ENCODE data around the gene SNX27. TPM values are rescaled to one million over a fixed set of nuclear protein-coding genes. Genes with fewer than 3 reads are reported as not detected.

SNX27 gene
- total and polyA plus RNA-seq, 2 donors, result 18.6 to 66.6 TPM

DNA sequence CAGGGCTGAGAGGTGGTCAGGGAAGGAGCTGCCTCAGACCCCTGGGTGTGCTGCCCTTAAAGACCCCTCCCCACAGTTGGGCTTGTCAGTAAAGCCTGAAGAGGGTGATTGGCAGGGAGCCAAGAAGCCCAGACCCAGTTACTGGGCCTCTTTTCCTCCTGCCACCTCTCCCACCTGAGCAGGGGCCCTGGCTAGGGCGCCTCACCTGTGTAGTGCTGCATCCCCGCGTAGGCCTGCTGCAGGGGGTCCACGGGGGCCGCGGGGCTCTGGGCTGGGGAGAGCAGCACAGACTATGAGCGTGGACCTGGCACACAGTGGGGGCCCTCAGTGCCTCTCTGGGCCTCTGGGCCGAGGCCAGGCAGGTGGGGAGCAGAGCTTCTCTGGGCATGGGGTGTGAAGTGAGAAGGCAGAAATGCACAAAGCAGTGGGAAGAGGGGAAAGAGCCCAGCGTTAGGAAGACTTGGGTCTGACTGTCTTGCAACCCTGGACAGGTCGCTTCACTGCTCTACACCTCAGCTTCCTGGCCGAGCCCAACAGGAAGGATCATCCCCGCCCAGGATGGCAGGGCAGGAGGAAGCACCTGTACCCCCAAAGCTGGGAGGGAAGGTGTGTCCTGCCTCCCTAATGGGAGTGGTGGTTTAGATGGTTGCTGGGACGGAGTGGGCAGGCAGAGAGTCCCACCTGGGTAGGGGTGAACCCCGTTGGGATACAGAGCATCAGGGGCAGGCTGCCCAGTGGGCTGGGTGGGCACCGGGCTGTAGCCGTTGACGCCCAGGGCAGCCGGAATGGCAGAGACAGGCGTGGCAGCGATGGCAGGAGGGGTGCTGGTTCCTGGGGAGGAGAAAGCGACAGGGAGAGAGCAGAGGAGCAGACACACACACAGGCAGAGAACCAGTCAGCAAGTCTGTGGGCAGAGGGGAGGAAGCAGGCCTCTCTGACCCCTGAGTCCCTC is 94.9 kb downstream of the SNX27 start:
- 81% methylated on average over 21 of the region's 21 CpGs for WGBS
- DNase-seq (ENCODE audit: extremely low spot score), result no peak
- Histone ChIP-seq H3K27ac (ENCODE audit: low read depth) (no peak overlapping the region), H3K36me3 (ENCODE audit: insufficient read depth) (no peaks in the 10 kb centered on the region), H3K4me1 (ENCODE audit: insufficient read depth) (no peaks in the 10 kb centered on the region), H3K4me3 (ENCODE audit: low read depth, low read length) (no peak overlapping the region)

DNA sequence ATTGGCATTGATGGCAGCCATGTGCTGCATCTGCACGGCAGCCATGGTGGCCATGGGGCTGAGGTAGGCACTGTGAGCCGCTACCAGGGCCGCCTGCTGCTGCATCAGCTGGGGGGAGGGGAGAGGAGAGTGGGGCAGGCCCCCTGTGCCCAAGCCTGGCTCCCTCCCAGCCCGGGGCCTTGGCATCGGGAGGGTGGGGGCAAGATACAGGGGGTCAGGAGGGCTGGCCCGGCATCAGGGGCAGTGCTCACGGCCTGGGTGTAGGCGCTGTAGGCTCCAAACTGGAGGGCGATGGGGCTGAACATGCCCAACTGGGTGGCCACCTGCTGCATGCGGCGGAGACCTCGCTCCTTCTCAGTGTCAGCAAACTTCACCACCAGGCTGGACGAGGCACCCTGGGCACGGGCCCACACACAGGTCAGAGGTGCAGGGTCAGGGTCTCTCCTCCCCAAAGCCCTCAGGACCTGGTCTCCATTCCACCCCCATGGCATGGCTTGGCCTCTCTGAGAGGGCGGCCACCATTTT is 95.8 kb downstream of the SNX27 start:
- Histone ChIP-seq H3K36me3 (ENCODE audit: insufficient read depth) (no peaks in the 10 kb centered on the region), H3K4me3 (ENCODE audit: low read depth, low read length) (no peak overlapping the region), H3K4me1 (ENCODE audit: insufficient read depth) (no peaks in the 10 kb centered on the region), H3K27ac (ENCODE audit: low read depth) (no peak overlapping the region)
- WGBS, result 93% methylated on average over 15 of the region's 15 CpGs
- DNase-seq (ENCODE audit: extremely low spot score), result no peak

DNA sequence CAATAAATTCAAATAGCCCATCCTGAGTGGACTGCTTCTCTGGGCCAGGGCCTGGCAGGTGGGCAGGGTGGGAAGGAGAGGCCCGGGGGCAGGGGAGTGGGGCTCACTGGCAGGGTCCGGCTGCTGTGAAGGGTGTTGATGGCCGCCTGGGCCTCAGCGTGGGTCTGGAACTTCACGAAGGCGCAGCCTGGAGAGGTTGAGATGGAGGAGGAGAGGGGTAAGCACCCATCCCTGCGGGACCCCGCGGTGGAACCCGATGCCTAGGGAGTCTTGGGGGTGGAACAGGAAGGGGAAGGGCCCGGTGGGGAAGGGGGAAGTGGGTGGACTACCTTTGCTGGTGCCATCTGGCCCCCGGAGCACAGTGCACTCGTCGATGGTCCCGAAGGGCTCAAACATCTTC is 97.0 kb downstream of the SNX27 start:
- H3K4me1 ChIP-seq (ENCODE audit: insufficient read depth), result no peaks in the 10 kb centered on the region
- no peak overlapping the region for H3K27ac ChIP-seq (ENCODE audit: low read depth)
- H3K36me3 ChIP-seq (ENCODE audit: insufficient read depth), result no peaks in the 10 kb centered on the region
- DNase-seq (ENCODE audit: extremely low spot score), result no peak
- WGBS, result 81% methylated on average over 15 of the region's 15 CpGs
- H3K4me3 ChIP-seq (ENCODE audit: low read depth, low read length), result no peak overlapping the region

DNA sequence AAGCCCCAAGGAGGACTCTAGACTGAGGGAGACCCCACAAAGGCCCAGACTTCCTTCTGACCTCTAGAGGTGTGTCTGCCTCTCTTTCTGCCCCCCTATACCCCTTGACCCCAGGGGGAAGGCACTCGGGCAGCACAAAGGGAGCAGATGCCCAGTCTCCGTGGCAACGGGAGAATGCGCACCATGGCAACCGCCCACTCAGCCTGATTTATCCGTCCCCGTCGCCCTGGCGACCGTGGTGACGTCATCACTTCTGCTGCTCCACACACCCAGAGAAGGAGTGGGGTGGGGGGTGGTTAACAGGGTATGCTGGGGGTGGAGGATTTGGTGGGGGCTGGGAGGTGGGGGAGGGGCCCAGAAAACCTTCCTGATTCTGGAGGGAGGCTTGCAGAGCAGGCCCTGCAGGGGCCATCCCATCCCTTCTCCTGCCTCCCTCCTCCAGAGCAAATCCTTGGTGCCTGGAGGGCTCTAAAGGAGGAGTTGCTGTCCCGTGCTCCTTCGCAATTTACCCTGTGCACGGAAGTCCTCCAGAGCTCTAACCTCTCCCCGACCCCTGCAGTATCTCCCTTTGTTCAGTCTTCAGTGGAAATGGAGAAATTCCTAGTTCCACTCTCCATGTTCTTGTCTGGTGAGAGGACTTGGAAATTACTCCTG is 98.5 kb downstream of the SNX27 start:
- no peaks in the 10 kb centered on the region for H3K4me1 ChIP-seq (ENCODE audit: insufficient read depth)
- H3K27ac ChIP-seq (ENCODE audit: low read depth), result no peak overlapping the region
- DNase-seq (ENCODE audit: extremely low spot score), result no peak
- H3K36me3 ChIP-seq (ENCODE audit: insufficient read depth), result no peaks in the 10 kb centered on the region
- 40% methylated on average over 15 of the region's 15 CpGs for WGBS
- no peak overlapping the region for H3K4me3 ChIP-seq (ENCODE audit: low read depth, low read length)

DNA sequence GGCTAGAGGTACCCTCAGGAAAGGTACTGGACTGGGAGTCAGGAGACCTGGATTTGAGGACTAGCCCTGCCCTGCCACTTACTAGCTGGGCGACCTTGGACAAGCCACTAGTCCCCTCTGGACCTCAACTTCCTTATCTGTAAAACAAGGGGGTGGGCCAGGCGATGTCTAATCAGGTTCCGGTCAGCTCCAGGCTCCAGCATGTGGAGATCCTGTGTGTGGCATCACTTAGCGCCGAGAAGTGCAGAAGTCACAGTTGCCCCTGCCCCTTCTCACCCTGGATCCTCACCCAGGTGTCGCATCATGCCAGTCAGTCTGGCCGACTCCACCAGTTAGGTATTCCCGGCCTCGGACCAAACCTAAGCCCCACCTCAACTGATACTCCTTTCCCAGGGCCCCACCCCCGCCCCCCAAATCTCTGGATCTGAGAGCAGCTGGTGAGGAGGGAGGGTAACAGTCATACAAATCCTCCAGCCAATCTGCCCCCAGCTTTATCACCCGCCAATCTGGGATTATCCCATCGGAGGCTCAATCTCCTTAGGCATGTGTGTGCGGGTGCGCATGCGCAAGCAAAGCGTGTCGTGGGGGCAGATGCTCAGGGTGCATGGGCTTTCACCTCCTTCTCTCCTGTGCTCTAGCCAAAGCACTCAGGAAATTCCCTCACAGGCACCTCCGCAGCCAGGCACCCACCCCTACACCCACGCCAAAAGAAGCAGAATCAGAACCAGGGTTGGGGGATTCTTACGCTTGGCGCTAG is 99.4 kb downstream of the SNX27 start:
- Histone ChIP-seq H3K4me1 (ENCODE audit: insufficient read depth) (no peaks in the 10 kb centered on the region), H3K36me3 (ENCODE audit: insufficient read depth) (no peaks in the 10 kb centered on the region), H3K4me3 (ENCODE audit: low read depth, low read length) (no peak overlapping the region), H3K27ac (ENCODE audit: low read depth) (no peak overlapping the region)
- WGBS, result 83% methylated on average over 21 of the region's 21 CpGs
- DNase-seq (ENCODE audit: extremely low spot score), result no peak

DNA sequence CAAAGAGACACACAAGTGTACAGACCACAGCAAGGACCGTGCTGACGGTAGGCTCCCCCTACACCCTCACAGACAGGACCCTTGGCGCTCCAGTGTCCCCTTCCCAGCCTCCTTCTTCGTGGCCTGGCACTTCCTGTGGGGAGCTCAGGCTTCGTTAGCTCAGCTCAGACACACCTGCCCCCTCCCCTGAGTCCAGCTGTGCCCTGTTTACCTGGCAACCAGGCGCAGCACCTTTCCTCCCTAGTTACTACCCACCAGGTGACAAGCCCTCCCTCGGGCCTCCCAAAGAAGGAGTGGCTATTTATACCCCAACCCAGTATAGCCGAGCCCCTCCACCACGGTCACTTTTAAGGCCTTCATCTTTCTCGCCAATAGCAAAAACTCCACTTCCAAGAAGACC is 100.1 kb downstream of the SNX27 start:
- WGBS, result 64% methylated on average over 10 of the region's 10 CpGs

DNA sequence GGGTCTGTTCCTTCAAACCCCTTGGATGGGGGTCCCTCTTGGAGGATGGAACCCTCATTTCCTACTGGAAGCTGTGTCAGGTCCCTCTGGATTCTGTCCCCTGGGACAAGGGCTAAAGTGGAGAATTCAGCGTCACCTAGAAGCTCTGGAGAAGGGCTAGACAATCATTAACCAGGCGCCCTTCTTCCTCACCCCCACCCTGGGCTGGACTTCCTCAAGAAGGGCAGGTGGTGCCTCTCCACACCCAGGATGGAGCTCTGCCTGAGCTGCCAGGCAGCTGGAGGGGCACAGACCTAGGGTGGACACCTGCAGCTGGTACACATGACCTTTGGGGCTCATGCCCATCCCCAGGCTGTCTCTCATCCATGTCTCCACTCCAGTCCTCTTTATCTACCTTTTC is 101.2 kb downstream of the SNX27 start:
- Histone ChIP-seq H3K4me3 (ENCODE audit: low read depth, low read length) (no peak overlapping the region), H3K4me1 (ENCODE audit: insufficient read depth) (no peaks in the 10 kb centered on the region), H3K36me3 (ENCODE audit: insufficient read depth) (no peaks in the 10 kb centered on the region), H3K27ac (ENCODE audit: low read depth) (no peak overlapping the region)
- 76% methylated on average over 2 of the region's 2 CpGs for WGBS
- no peak for DNase-seq (ENCODE audit: extremely low spot score)

More for the DNA sequence above, 100.1 kb downstream of the SNX27 start:
- Histone ChIP-seq H3K4me3 (ENCODE audit: low read depth, low read length) (no peak overlapping the region), H3K36me3 (ENCODE audit: insufficient read depth) (no peaks in the 10 kb centered on the region), H3K27ac (ENCODE audit: low read depth) (no peak overlapping the region), H3K4me1 (ENCODE audit: insufficient read depth) (no peaks in the 10 kb centered on the region)
- DNase-seq (ENCODE audit: extremely low spot score), result no peak

DNA sequence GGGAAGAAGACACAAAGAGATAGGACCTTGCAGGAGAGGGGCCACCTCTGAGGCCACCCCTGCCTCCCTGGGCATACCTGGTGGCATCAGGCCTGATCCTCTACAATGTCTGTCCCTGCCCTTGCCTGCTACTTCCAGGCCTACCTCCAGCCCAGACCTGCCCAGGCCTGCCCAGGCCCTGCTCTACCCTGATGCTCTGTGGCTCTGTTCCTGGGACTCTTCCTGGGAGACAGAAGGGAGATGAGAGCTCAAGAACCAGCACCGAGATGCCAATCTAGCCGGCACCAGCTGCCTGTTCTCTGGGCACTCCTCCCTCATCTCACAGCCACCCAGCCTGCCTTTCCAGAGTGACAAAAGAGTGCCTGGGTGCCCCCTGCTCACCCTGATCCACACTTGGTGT is 102.0 kb downstream of the SNX27 start:
- Histone ChIP-seq H3K4me1 (ENCODE audit: insufficient read depth) (no peaks in the 10 kb centered on the region), H3K27ac (ENCODE audit: low read depth) (no peak overlapping the region), H3K4me3 (ENCODE audit: low read depth, low read length) (no peak overlapping the region), H3K36me3 (ENCODE audit: insufficient read depth) (no peaks in the 10 kb centered on the region)
- no peak for DNase-seq (ENCODE audit: extremely low spot score)
- WGBS, result 86% methylated on average over 2 of the region's 2 CpGs

DNA sequence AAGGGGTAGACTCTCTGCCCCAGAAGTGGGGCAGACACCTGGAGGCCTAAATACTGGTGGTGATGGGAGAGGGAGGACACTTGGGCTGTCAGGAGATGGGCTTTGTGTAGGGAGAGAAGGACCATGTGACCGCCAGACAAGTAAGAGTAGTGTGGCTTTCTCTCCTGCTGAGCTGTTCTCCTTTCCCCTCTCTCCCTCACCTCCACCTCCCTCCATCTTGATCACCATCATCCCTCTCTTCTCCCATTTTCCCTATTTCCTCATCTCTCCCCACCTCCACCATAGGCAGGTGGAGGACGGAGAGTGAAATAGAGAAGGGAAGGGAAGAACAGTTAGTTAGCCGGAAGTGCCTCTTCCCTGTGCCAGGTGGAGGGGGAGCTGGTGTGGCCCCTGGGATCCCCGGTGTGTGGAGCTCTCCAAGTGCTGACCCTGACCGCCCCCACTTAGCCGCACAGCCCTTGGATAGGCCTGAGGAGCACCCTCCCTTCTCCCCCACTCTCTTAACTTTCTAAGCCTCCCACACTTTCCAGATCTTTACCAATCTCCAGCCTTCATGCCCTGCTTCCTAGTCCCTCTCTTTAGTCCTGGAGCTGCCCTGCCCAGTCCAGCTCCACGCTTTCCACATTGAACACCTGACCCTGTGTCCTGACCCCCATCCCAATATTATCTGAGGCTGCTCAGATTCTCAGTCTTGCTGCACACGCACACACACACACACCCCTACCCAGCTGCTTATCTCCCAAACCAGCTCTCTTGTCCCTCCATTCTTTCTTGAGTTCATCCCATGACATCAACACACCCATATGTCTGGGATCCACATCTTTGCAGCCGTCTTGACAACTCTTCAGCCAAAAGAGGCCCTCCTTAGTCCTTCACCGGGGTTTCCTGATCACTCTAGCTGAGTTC is 103.2 kb downstream of the SNX27 start:
- WGBS, result 61% methylated on average over 10 of the region's 10 CpGs
- H3K27ac ChIP-seq (ENCODE audit: low read depth), result no peak overlapping the region
- no peak for DNase-seq (ENCODE audit: extremely low spot score)
- H3K4me1 ChIP-seq (ENCODE audit: insufficient read depth), result no peaks in the 10 kb centered on the region
- no peaks in the 10 kb centered on the region for H3K36me3 ChIP-seq (ENCODE audit: insufficient read depth)
- H3K4me3 ChIP-seq (ENCODE audit: low read depth, low read length), result no peak overlapping the region

DNA sequence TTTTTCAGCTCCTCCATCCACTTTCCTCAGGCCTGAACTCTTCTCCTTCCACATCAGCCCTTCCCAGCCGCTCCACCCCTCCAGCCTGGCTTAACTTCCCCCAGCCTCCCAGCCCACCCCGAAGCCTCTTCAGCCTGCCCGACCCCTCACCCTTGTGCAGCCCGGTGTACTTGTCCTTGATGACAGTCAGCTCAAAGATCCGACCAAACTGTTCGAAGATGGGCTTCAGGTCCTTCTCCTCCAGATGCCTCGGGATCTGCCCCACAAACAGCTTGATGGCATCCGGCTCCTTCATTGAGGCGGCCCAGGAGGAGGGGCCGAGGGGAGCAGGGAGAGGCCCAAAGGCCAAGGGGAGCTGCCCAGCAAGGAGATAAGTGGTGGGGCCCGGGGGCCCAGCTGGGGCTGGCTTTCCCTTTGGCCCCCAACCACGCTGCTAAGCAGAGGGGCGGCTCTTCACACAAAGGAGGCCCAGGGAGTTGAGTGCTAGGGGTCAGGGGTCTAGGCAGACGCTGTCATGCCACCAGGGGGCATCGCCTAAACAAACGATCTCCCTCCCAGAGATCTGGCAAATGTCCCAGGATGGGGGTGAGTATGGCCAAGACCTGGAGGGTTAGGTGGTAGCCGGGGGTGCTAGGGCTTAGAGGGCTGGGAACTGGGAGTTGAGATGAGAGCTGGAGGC is 104.0 kb downstream of the SNX27 start:
- Histone ChIP-seq H3K27ac (ENCODE audit: low read depth) (no peak overlapping the region), H3K4me3 (ENCODE audit: low read depth, low read length) (no peak overlapping the region), H3K36me3 (ENCODE audit: insufficient read depth) (no peaks in the 10 kb centered on the region), H3K4me1 (ENCODE audit: insufficient read depth) (peaks cover under 1% of the 10 kb centered on the region)
- 33% methylated on average over 17 of the region's 17 CpGs for WGBS
- no peak for DNase-seq (ENCODE audit: extremely low spot score)

DNA sequence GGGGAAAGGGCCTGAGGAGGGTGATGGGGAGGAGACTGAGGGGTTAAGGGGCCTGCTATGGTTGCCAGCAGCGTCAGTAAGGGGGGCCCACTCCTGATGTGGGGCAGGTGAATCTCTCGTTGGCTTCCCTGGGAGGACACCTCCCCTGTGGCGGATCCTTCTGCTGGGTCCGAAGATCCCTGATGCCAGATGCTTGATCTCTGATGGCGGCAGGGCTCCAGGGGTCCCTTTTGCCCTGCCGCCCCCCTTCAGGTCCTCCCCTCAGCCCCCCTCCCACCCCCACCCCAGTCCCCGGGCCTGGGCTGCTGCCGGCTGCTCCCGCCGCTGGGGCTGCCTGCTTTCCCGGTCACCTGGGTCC is 104.5 kb downstream of the SNX27 start:
- no peak overlapping the region for H3K27ac ChIP-seq (ENCODE audit: low read depth)
- peaks cover 2% of the 10 kb centered on the region for H3K4me1 ChIP-seq (ENCODE audit: insufficient read depth)
- no peaks in the 10 kb centered on the region for H3K36me3 ChIP-seq (ENCODE audit: insufficient read depth)
- DNase-seq (ENCODE audit: extremely low spot score), result no peak
- H3K4me3 ChIP-seq (ENCODE audit: low read depth, low read length), result no peak overlapping the region
- WGBS, result 8% methylated on average over 11 of the region's 11 CpGs

DNA sequence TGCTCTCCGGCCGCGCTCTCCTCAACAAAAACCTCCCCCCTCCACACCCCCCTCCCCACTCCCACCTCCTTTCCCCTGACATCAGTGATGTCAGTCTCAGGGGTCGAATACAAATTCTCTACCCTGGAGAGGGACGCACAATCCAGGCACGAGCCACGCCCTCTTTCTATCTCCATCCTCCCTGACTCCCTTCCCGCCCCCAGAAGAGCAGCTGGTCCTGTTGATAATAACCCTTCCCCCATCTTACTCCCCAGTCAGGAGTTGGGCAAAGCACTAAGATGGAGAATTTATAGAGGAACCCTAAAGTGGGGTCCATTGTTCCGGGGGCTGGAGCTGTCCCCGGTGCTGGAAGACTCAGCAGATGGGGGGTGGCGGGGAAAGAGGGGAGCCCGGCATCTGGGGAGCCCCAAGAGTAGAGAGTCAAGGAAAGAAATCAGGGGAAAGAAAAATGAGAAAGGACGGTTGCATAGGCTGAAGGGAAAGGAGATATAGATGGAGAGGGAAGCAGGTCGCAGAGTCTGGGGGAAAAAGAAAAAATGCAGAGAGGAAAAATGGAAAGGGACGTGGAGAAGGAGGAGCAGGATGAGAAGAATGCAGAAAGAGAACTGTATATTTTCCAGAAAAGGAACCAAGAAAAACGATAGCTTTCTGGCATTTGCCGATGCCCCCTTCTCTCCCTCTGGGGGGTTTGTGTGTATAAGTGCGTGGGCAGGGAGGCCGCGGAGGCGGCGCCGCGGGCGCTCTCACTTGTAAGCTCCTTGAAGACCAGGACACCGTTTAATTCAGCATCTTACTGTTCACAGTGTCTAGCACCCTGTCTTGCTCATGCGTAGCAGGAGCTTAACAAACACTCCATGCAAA is 105.2 kb downstream of the SNX27 start, which contains the start of gene CELF3:
Gene CELF3 (minus strand): TSS at position 33 of the 861 bp plus-strand sequence. CDS start 783 bp downstream, outside the sequence.
- Histone ChIP-seq H3K27ac (ENCODE audit: low read depth) (no peak within 1 kb of the TSS), H3K4me1 (ENCODE audit: insufficient read depth) (peaks cover 2% of the 10 kb centered on the region), H3K36me3 (ENCODE audit: insufficient read depth) (no peaks in the 10 kb centered on the region), H3K4me3 (ENCODE audit: low read depth, low read length) (no peak within 1 kb of the TSS)
- 10% methylated on average over 27 of the region's 27 CpGs for WGBS
- peak; percentile 36 for DNase-seq (ENCODE audit: extremely low spot score)

Measured in urinary bladder (tissue), 4 donors.